Spinal cord (tissue), 10 donors: ENCODE results near the gene MARCHF3. TPM values are rescaled to one million over a fixed set of nuclear protein-coding genes. Genes with fewer than 3 reads are reported as not detected.
A peak's percentile ranks its signal among the peaks of the same experiment; 100 is the strongest.
"Not testable (repeated sequence)": the region's sequence is repeated elsewhere in the genome, so short reads cannot be mapped to it uniquely, and the experiment has no call there.

Source experiments
- DNase-seq, 6 donors: peaks; one replicate each; pipeline versions ENCODE4 v3.0.0 to v3.0.0-alpha.2; 2013 to 2015; ENCODE audit warnings: low spot score in 6 of 6, low read depth in 4 of 6
- H3K27ac ChIP-seq: one replicate; pipeline ENCODE4 v1.5.1; 2013; ENCODE audit warnings: low read depth, low read length, control low read depth
- H3K27me3 ChIP-seq: one replicate; pipeline ENCODE4 v1.6.1; 2013; ENCODE audit warnings: low read length; ENCODE audit not compliant: control insufficient read depth, insufficient read depth
- H3K36me3 ChIP-seq: one replicate; pipeline ENCODE4 v1.6.1; 2013; ENCODE audit warnings: low read length; ENCODE audit not compliant: control insufficient read depth, insufficient read depth
- H3K4me1 ChIP-seq: one replicate; pipeline ENCODE4 v1.6.1; 2013; ENCODE audit warnings: low read length; ENCODE audit not compliant: control insufficient read depth, insufficient read depth
- H3K4me3 ChIP-seq: one replicate; pipeline ENCODE4 v1.5.1; 2013; ENCODE audit warnings: low read depth, low read length, control low read depth
- H3K9me3 ChIP-seq: one replicate; pipeline ENCODE4 v1.6.1; 2013; ENCODE audit warnings: low read length; ENCODE audit not compliant: control insufficient read depth, insufficient read depth
- WGBS: methylation state at CpG from one replicate; pipeline ENCODE4 v1.1.5; 2013; ENCODE audit warnings: missing lambda C conversion rate; ENCODE audit not compliant: insufficient coverage; 5-methylcytosine and 5-hydroxymethylcytosine counted together
- polyA plus RNA-seq, 2 donors: library from polyadenylated mRNA; unstranded; fragments of 120-200 nt; gene quantifications; one replicate each; pipeline ENCODE4 v1.2.1, GENCODE V29; 2013; ENCODE audit not compliant: insufficient read length in 2 of 2
- total RNA-seq, 2 donors: library from RNA; depleted of rRNA in 1 of 2; stranded (reverse); fragments of 120-200 nt in 1 of 2; fragments of >200 nt in 1 of 2; gene quantifications; one replicate each; pipeline versions ENCODE4 v1.2.3 to v1.2.4, GENCODE V29; 2013 to 2014
- donor health status: healthy.

MARCHF3 gene
- total and polyA plus RNA-seq, 4 donors = 21.5 to 27.5 (median 23.8) TPM

- Histone ChIP-seq H3K4me1 (peaks cover 14% of the 10 kb centered on the region), H3K36me3 (no peaks in the 10 kb centered on the region), H3K9me3 (no peaks in the 10 kb centered on the region), H3K27me3 (no peaks in the 10 kb centered on the region), H3K27ac (no peak overlapping the region), H3K4me3 (no peak overlapping the region)
- peak in 1 of 6 donors; percentile 80 for DNase-seq
- WGBS = 27% methylated on average over 2 of the region's 3 CpGs
Measured at GRCh38 chr5:126865299-126865698, 165.1 kb downstream of the MARCHF3 start.

DNA sequence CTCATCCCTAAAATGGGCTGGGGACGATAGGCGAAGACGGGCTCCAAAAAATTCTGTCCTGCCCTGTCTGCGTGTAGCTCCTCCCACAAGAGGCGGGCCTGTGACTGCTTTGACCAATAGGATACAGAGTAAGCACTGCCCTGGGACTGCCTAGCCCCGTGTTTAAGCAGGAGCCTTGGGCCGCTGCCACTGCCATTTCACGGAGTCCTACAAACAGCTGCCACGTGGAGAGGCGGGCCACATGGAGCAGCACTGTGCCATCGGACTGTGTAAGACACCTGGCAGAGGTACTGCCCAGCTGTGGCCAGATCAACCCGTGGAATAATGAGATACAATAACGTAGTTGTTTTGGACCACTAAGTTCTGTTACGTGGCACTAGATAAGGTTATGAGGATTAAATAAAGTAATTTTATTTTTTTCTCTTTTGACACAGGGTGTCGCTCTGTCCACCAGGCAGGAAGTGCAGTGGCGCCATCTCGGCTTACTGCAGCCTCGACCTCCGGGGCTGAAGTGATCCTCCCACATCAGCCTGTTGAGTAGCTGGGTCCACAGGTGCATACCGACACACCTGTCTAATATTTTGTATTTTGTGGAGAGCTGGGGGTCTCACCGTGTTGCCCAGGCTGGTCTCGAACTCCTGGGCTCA is 166.2 kb downstream of the MARCHF3 start:
- Histone ChIP-seq H3K36me3 (no peaks in the 10 kb centered on the region), H3K27ac (no peak overlapping the region), H3K4me1 (peaks cover 12% of the 10 kb centered on the region), H3K9me3 (no peaks in the 10 kb centered on the region), H3K27me3 (no peaks in the 10 kb centered on the region), H3K4me3 (no peak overlapping the region)
- DNase-seq = no peak
- WGBS = 88% methylated on average over 21 of the region's 22 CpGs

- Histone ChIP-seq H3K4me1 (peaks cover 8% of the 10 kb centered on the region), H3K9me3 (no peaks in the 10 kb centered on the region), H3K36me3 (no peaks in the 10 kb centered on the region), H3K27me3 (no peaks in the 10 kb centered on the region), H3K27ac (no peak overlapping the region), H3K4me3 (no peak overlapping the region)
- WGBS = 86% methylated on average over 1 of the region's 4 CpGs
- no peak for DNase-seq
Measured at GRCh38 chr5:126863402-126863801, 167.0 kb downstream of the MARCHF3 start.

DNA sequence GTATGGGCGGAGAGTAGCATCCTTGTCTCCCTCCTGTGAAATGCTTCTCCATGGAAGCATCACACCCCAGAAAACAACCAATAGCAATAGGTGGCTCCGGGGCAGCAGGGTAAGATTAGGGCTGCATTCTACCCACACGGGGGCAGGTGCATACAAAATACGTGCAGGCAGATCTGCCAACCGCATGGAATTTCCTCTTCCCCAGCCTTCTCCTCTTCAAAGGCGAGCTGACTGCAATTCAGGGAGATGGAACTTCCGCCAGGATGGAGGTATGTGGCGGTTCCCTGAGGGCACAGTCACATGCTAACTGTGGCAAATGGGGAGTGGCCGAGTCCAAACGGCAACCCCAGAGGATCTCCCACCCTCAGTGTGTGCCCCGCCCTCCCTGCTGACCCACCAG is 171.9 kb downstream of the MARCHF3 start:
- peak overlapping the region; percentile 65 for H3K27ac ChIP-seq
- no peak overlapping the region for H3K4me3 ChIP-seq
- no peak for DNase-seq
- no peaks in the 10 kb centered on the region for H3K9me3 ChIP-seq
- WGBS = 93% methylated on average over 3 of the region's 11 CpGs
- no peaks in the 10 kb centered on the region for H3K27me3 ChIP-seq
- H3K4me1 ChIP-seq = peaks cover 24% of the 10 kb centered on the region
- no peaks in the 10 kb centered on the region for H3K36me3 ChIP-seq

DNA sequence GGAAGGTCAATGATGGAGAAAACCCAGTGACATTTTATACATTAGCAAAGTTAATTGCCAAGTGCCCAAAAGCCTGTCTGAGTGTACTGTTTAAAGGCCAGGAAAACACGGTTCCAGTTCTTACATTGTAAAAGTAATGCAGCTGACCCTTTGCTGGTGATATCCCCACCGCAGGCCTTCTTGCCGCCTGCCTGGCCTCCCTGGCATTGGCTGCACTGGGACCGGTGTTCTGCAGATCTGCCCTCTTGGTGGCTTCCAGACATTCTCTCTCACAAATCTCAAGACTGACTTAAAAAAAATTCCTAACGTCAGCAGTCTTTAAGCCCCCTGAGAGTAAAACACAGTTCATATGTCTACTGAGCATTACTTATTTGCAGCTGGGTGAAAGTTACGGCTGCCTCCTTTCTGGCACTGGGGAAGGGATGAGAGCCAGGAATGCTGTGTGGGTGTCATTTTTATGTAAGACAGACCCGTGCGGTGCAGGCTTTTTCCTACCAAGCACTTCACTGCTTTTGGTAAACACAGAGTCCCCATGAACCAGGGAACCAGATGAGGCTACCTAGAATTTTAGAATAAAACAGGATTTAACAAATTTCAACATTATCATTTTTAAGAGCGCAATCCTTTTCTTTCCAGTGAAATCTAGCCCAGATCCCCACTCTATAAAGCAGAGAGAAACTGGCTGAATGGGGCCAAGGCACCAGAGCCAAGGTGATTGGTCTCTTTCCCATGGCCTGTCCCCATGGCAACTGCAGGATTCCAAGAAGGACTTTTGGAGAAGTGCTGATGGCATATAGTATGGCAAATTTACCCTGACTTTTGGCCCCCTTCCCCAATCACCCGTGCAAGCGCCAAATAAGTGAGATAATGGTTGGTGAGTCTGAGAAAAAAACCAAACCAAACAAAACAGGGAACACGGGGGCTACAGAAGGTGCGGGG is 172.6 kb downstream of the MARCHF3 start:
- Histone ChIP-seq H3K9me3 (no peaks in the 10 kb centered on the region), H3K4me1 (peaks cover 28% of the 10 kb centered on the region), H3K27me3 (no peaks in the 10 kb centered on the region), H3K36me3 (no peaks in the 10 kb centered on the region), H3K4me3 (no peak overlapping the region), H3K27ac (peak overlapping the region; percentile 65)
- 46% methylated on average over 5 of the region's 13 CpGs for WGBS
- DNase-seq = peak in 2 of 6 donors; percentile 80 to 82

GRCh38 chr5:126855266-126855665 is 175.1 kb downstream of the MARCHF3 start:
- peak in 1 of 6 donors; percentile 24 for DNase-seq
- H3K27ac ChIP-seq = no peak overlapping the region

DNA sequence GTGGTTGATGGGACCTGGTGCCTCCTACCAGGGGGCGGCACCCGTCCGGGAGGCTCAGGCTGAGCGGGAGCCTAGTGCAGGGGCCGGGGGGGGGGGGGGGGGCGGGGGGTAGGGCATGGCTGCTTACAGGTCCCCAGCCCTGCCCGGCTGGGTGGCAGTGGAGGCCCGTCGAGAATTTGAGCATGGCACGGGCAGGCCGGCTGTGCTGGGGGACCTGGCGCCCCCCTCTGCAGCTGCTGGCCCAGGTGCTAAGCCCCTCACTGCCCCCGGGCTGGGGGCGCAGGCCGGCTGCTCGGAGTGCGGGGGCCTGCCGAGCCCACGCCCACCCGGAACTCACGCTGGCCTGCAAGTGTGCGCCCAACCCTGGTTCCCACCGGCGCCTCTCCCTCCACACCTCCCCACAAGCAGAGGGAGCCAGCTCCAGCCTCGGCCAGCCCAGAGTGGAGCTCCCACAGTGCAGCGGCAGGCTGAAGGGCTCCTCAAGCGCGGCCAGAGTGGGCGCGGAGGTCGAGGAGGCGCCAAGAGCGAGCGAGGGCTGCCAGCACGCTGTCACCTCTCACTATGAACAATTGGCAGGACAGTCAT is 175.7 kb downstream of the MARCHF3 start:
- no peak for DNase-seq
- no peak overlapping the region for H3K27ac ChIP-seq
- H3K9me3 ChIP-seq = no peaks in the 10 kb centered on the region
- 98% methylated on average over 22 of the region's 35 CpGs for WGBS
- no peaks in the 10 kb centered on the region for H3K27me3 ChIP-seq
- no peak overlapping the region for H3K4me3 ChIP-seq
- no peaks in the 10 kb centered on the region for H3K36me3 ChIP-seq
- H3K4me1 ChIP-seq = peaks cover 43% of the 10 kb centered on the region

More at GRCh38 chr5:126855266-126855665, 175.1 kb downstream of the MARCHF3 start:
- Histone ChIP-seq H3K27me3 (no peaks in the 10 kb centered on the region), H3K4me1 (peaks cover 43% of the 10 kb centered on the region), H3K9me3 (no peaks in the 10 kb centered on the region), H3K36me3 (no peaks in the 10 kb centered on the region), H3K4me3 (no peak overlapping the region)
- WGBS = 39% methylated on average over 3 of the region's 8 CpGs

DNA sequence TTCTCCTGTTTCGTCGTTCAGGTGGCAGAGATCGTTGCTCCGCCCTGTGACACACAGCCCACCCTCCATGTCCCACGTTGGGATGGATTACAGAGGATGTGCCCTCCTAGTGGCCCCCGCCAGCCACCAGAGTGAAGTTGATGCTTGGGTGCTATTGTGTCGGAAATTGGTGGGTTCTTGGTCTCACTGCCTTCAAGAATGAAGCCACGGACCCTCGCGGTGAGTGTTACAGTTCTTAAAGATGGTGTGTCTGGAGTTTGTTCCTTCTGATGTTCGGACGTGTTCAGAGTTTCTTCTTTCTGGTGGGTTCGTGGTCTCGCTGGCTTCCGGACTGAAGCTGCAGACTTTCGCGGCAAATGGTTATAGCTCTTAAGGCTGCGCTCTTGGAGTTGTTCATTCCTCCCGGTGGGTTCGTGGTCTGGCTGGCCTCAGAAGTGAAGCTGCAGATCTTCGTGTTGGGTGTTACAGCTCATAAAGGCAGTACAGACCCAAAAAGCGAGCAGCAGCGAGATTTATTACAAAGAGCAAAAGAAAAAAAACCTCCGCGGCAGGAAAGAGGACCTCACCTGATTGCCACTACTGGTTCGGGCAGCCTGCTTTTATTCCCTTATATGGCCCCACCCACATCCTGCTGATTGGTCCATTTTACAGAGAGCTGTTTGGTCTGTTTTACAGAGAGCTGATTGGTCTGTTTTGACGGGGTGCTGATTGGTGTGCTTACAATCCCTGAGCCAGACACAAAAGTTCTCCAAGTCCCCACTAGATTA is 176.6 kb downstream of the MARCHF3 start:
- peaks cover 43% of the 10 kb centered on the region for H3K4me1 ChIP-seq
- not testable (repeated sequence) for H3K4me3 ChIP-seq, DNase-seq, H3K27me3 ChIP-seq, H3K27ac ChIP-seq, H3K9me3 ChIP-seq, H3K36me3 ChIP-seq
- 93% methylated on average over 27 of the region's 27 CpGs for WGBS

DNA sequence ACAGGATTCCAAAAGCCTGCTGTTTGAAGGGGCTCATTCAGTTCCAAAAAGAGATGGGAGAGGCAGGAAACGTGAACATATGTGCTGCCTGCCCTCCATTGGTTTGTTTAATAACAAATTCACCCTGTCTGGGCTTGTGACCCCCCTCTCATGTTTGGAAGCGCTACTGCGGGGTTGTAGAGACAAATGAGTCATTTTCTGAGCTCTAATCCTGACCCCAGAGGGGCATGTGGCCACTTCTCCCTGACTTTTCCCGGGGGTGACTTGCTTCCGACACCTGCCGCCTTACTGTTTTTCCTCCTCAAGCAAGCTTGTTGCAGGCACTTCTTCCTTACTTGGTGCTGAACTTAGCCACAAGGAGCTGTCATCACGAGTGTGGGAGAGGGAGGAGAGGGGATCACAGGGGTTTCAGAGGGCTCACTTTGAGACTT is 177.5 kb downstream of the MARCHF3 start:
- Histone ChIP-seq H3K9me3 (no peaks in the 10 kb centered on the region), H3K36me3 (no peaks in the 10 kb centered on the region), H3K4me1 (peaks cover 41% of the 10 kb centered on the region), H3K4me3 (no peak overlapping the region), H3K27ac (no peak overlapping the region), H3K27me3 (no peaks in the 10 kb centered on the region)
- DNase-seq = peak in 1 of 6 donors; percentile 11
- WGBS = 54% methylated on average over 3 of the region's 7 CpGs
